Mucosa of stomach (tissue), 1 donor: ENCODE results near the gene PPP1R14C.
"Not testable (repeated sequence)": the region's sequence is repeated elsewhere in the genome, so short reads cannot be mapped to it uniquely, and the experiment has no call there.

Experiments
- H3K27me3 ChIP-seq: one replicate; pipeline ENCODE4 v1.7.0; 2013; ENCODE audit warnings: mild to moderate bottlenecking, low read length; ENCODE audit not compliant: control insufficient read depth, insufficient read depth
- H3K36me3 ChIP-seq: one replicate; pipeline ENCODE4 v1.7.0; 2013; ENCODE audit warnings: low read length; ENCODE audit not compliant: control insufficient read depth, insufficient read depth
- H3K4me1 ChIP-seq: one replicate; pipeline ENCODE4 v1.7.0; 2013; ENCODE audit warnings: mild to moderate bottlenecking, low read length; ENCODE audit not compliant: control insufficient read depth, insufficient read depth
- H3K4me3 ChIP-seq: one replicate; pipeline ENCODE4 v1.7.0; 2013; ENCODE audit warnings: low read length
- H3K9ac ChIP-seq: one replicate; pipeline ENCODE4 v1.7.0; 2013; ENCODE audit warnings: mild to moderate bottlenecking, low read length, moderate library complexity
- H3K9me3 ChIP-seq: one replicate; pipeline ENCODE4 v1.7.0; 2013; ENCODE audit warnings: mild to moderate bottlenecking, low read length, moderate library complexity; ENCODE audit not compliant: control insufficient read depth
- donor health status: Pancreatic carcinoma.

Gene PPP1R14C

GRCh38 chr6:150236114-150236513 is 93.3 kb downstream of the PPP1R14C start:
- H3K4me3 ChIP-seq = no peak overlapping the region
- peaks cover 5% of the 10 kb centered on the region for H3K27me3 ChIP-seq
- no peaks in the 10 kb centered on the region for H3K9me3 ChIP-seq
- H3K9ac ChIP-seq = no peak overlapping the region
- no peaks in the 10 kb centered on the region for H3K4me1 ChIP-seq
- no peaks in the 10 kb centered on the region for H3K36me3 ChIP-seq

GRCh38 chr6:150236544-150236943 is 93.7 kb downstream of the PPP1R14C start:
- peaks cover 5% of the 10 kb centered on the region for H3K27me3 ChIP-seq

GRCh38 chr6:150237626-150238025 is 94.8 kb downstream of the PPP1R14C start:
- H3K4me1 ChIP-seq = no peaks in the 10 kb centered on the region
- H3K27me3 ChIP-seq = peaks cover 5% of the 10 kb centered on the region
- H3K36me3 ChIP-seq = no peaks in the 10 kb centered on the region
- no peaks in the 10 kb centered on the region for H3K9me3 ChIP-seq
- no peak overlapping the region for H3K4me3 ChIP-seq
- H3K9ac ChIP-seq = no peak overlapping the region

More at GRCh38 chr6:150236544-150236943, 93.7 kb downstream of the PPP1R14C start:
- H3K9ac ChIP-seq = no peak overlapping the region
- no peaks in the 10 kb centered on the region for H3K9me3 ChIP-seq
- no peaks in the 10 kb centered on the region for H3K4me1 ChIP-seq
- no peak overlapping the region for H3K4me3 ChIP-seq
- H3K36me3 ChIP-seq = no peaks in the 10 kb centered on the region

- Histone ChIP-seq H3K27me3 (peaks cover 5% of the 10 kb centered on the region), H3K36me3 (no peaks in the 10 kb centered on the region), H3K4me3 (no peak overlapping the region), H3K9me3 (no peaks in the 10 kb centered on the region), H3K4me1 (no peaks in the 10 kb centered on the region), H3K9ac (no peak overlapping the region)
These were observed 95.5 kb downstream of the PPP1R14C start for GRCh38 chr6:150238336-150238741.

- H3K27me3 ChIP-seq = peaks cover 5% of the 10 kb centered on the region
- no peak overlapping the region for H3K9ac ChIP-seq
- no peaks in the 10 kb centered on the region for H3K36me3 ChIP-seq
- H3K4me3 ChIP-seq = no peak overlapping the region
- H3K9me3 ChIP-seq = no peaks in the 10 kb centered on the region
- no peaks in the 10 kb centered on the region for H3K4me1 ChIP-seq
These were observed 96.1 kb downstream of the PPP1R14C start for GRCh38 chr6:150238846-150239407.

GRCh38 chr6:150241756-150242155 is 98.9 kb downstream of the PPP1R14C start:
- H3K9me3 ChIP-seq, H3K9ac ChIP-seq, H3K4me1 ChIP-seq, H3K4me3 ChIP-seq, H3K27me3 ChIP-seq, H3K36me3 ChIP-seq: not testable (repeated sequence)

- H3K9me3 ChIP-seq = no peaks in the 10 kb centered on the region
- H3K36me3 ChIP-seq = no peaks in the 10 kb centered on the region
- H3K4me3 ChIP-seq = no peak overlapping the region
- no peak overlapping the region for H3K9ac ChIP-seq
- no peaks in the 10 kb centered on the region for H3K4me1 ChIP-seq
- no peaks in the 10 kb centered on the region for H3K27me3 ChIP-seq
These were observed 100.9 kb downstream of the PPP1R14C start for GRCh38 chr6:150243620-150244314.

GRCh38 chr6:150245148-150245935 is 102.5 kb downstream of the PPP1R14C start:
- Histone ChIP-seq H3K27me3 (no peaks in the 10 kb centered on the region), H3K9me3 (no peaks in the 10 kb centered on the region), H3K9ac (no peak overlapping the region), H3K36me3 (no peaks in the 10 kb centered on the region), H3K4me3 (no peak overlapping the region), H3K4me1 (no peaks in the 10 kb centered on the region)

GRCh38 chr6:150247803-150248202 is 105.0 kb downstream of the PPP1R14C start:
- no peaks in the 10 kb centered on the region for H3K27me3 ChIP-seq
- no peak overlapping the region for H3K9ac ChIP-seq
- no peaks in the 10 kb centered on the region for H3K9me3 ChIP-seq
- no peaks in the 10 kb centered on the region for H3K4me1 ChIP-seq
- H3K36me3 ChIP-seq = no peaks in the 10 kb centered on the region
- no peak overlapping the region for H3K4me3 ChIP-seq

- H3K4me3 ChIP-seq = no peak overlapping the region
- H3K27me3 ChIP-seq = no peaks in the 10 kb centered on the region
- no peak overlapping the region for H3K9ac ChIP-seq
- no peaks in the 10 kb centered on the region for H3K9me3 ChIP-seq
- no peaks in the 10 kb centered on the region for H3K4me1 ChIP-seq
- H3K36me3 ChIP-seq = no peaks in the 10 kb centered on the region
These were observed 105.5 kb downstream of the PPP1R14C start for GRCh38 chr6:150248300-150248699.

- no peaks in the 10 kb centered on the region for H3K4me1 ChIP-seq
- no peaks in the 10 kb centered on the region for H3K9me3 ChIP-seq
- H3K36me3 ChIP-seq = no peaks in the 10 kb centered on the region
- H3K4me3 ChIP-seq = no peak overlapping the region
- no peaks in the 10 kb centered on the region for H3K27me3 ChIP-seq
- H3K9ac ChIP-seq = no peak overlapping the region
These were observed 106.4 kb downstream of the PPP1R14C start for GRCh38 chr6:150249261-150249660.

GRCh38 chr6:150250826-150251225 is 108.0 kb downstream of the PPP1R14C start:
- Histone ChIP-seq H3K36me3 (no peaks in the 10 kb centered on the region), H3K4me1 (no peaks in the 10 kb centered on the region), H3K9ac (no peak overlapping the region), H3K27me3 (no peaks in the 10 kb centered on the region), H3K4me3 (no peak overlapping the region), H3K9me3 (no peaks in the 10 kb centered on the region)
